NCI-H2227 (cell line): Measurements from ENCODE around the gene TKTL1.
"Not testable (repeated sequence)": the region's sequence is repeated elsewhere in the genome, so short reads cannot be mapped to it uniquely, and the experiment has no call there.

Source experiments
- DNase-seq: peaks from one replicate; lab custom pipeline; 2025; ENCODE audit not compliant: unreplicated experiment; lab: John Stamatoyannopoulos, UW

Gene TKTL1

GRCh38 chrX:154343063-154343462 is 47.5 kb downstream of the TKTL1 start:
- not testable (repeated sequence) for DNase-seq

DNA sequence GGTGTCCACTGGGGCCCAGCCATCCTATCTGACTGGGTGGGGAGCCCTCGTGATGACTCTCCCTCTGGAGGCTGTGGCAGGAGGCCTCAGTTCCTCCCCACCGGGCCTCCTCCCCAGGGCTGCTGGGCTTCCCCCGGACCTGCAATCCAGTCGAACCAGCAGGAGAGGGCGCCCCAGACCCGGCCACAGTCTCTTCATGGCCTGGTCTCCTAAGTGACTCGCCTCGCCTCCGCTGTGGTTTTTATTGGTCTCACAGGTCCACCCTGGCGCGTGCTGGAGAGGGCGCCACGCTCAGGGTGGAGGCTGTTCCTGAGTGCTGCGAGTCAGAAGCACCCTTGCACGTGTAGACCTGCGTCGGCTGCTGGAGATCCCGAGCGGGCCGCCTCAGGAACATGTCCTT is 48.0 kb downstream of the TKTL1 start:
- DNase-seq = not testable (repeated sequence)

GRCh38 chrX:154348114-154348531 is 52.5 kb downstream of the TKTL1 start:
- no peak for DNase-seq

DNA sequence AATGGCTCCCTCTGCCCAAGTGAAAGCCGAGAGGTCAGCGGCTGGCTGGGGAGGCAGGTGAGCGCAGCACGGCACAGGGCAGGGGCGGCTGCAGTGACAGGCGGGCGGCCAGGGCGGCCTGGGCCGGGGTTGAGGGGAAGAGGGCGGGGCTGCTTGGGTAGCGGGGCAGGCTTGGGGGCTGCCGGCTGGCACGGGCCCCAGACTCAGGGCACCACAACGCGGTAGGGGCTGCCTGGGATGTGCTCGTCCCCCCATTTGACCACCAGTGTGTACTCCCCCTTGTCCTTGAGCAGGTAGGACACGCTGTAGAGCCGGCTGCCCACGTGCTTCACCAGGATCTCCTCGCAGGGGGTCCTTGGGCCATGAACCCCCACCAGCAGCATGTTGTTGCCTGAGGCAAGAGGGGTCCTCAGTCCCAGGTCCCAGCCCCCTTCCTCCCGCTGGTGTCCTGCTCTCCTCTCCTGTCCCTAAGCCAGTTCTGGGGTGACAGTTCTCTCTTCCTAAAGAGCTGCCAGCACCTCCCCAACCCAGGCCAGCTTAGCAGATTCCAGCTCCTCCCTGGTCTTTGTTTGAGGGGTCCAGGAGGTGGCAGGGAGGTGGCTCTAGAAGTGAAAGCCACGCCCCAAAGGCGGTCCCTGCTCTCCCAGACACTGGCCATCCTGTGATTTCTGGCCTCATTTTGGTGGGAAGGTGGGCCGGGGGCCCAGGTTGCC is 53.2 kb downstream of the TKTL1 start:
- no peak for DNase-seq

- no peak for DNase-seq
Measured at GRCh38 chrX:154349359-154349935, 53.9 kb downstream of the TKTL1 start.

DNA sequence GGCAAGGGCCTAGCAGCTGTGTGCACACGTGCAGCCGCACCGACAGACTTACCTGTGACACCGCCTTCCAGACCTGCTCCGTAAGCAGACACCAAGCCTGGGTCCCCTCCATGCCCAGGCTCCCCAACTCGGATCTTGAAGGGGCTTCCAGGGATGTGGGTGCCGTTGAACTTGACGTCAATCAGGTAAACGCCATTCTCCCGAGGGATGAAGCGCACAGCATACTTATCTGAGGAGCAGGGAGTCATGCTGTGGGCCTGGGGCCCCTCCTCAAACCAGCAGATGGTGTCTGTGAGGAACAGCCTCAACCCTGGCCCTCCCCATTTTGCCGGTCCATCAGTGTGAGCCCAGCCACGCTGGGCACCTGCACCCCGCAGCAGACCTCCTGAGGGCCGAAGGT is 54.4 kb downstream of the TKTL1 start:
- DNase-seq = no peak

DNA sequence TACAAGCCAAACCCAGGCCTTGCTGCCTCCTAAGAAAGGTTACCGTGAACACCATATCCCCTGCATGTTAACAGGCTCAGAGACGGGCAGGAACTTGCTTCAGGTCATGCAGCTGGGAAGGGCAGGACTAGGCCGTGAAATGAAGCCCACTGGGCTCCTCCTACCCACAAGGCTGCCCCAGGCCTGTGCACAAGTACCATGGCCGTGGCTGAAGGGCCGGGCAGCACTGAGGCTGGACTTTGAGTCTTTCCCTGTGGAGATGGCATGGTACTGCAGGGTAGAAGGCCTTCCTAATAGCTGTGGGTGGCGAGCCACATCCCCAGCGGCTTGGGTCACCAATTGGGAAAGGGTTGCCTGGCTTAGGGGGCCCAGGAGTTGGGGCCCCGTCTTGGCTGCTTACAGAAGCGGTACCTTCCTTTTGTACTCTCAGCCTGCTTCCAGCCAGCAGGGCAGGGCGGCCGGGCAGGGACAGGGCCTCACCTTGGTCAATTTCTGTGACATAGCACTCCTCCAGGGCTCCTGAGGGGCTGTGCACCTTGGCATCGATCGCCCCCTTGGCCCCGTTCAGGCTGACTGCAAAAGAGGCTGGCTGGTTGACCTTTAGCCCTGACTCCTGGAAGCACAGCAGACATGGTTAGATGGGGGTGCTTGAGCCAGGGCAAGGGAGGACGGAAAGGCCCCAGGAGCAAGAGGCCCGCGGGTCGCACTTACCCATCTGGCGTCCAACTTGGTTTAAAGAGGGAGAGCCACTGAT is 55.0 kb downstream of the TKTL1 start:
- DNase-seq = no peak

DNA sequence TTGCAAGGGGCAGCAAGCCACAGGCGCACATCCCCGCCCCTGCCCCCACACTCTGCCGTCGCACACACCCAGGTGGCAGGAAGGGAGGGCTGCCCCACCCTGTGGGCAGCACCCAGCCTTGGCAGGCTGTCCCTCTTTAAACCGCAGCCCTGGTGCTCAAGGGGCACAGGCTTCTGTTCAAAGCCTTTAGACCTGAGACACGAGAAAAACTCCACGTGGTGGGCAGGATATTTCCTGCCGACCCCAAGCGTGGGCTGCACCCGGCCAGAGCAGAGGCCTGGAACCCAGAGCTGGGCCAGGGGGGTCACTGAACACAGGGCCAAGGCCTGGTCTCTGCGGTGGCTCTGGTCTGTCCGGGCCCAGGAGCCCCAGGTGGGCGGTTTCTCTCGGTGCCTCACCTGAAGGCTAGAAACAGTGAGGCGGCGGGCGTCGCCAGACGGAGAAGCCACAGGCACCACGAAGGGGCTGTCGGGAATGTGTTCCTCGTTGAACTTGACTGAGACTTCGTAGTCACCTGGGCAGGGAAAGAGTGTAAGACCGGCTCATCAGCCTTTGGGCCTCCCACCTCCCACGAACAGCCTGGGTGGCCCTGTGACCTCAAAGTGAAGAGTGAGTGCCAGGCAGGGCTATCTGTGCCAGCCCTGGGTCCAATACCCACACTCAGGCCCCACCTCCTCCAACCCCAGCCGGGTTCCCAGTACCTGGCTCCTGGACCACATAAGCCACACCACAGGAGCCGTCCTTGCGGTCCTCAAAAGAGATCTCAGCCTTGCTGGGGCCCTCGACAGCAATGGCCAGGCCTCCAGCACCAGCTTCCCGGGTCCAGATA is 55.8 kb downstream of the TKTL1 start:
- DNase-seq = no peak

- no peak for DNase-seq
Measured at GRCh38 chrX:154352012-154352401, 56.4 kb downstream of the TKTL1 start.

GRCh38 chrX:154352466-154352865 is 56.9 kb downstream of the TKTL1 start:
- DNase-seq = no peak

- no peak for DNase-seq
Measured at GRCh38 chrX:154353172-154353843, 57.7 kb downstream of the TKTL1 start.

DNA sequence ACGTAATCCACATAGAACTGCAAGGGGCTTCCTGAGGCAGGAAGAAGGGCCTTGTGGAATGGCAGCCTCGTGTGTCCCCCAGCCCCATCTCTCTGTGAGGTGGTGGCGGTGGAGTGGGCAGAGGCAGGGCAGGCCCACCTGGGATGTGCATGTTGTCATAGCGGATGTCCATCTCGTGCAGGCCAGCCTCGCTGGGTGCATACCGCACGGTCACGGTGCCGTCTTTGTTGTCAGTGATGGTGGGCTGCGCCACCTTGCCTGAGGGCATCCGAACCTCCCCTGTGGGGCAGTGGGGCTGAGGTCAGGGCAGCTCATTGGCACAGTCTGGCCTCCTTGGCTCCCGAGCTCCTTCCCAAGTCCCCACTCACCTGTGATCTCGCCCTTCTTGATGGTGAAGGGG is 58.4 kb downstream of the TKTL1 start:
- no peak for DNase-seq

- no peak for DNase-seq
Measured at GRCh38 chrX:154354516-154354915, 58.9 kb downstream of the TKTL1 start.

- DNase-seq = no peak
Measured at GRCh38 chrX:154355094-154355775, 59.6 kb downstream of the TKTL1 start.

DNA sequence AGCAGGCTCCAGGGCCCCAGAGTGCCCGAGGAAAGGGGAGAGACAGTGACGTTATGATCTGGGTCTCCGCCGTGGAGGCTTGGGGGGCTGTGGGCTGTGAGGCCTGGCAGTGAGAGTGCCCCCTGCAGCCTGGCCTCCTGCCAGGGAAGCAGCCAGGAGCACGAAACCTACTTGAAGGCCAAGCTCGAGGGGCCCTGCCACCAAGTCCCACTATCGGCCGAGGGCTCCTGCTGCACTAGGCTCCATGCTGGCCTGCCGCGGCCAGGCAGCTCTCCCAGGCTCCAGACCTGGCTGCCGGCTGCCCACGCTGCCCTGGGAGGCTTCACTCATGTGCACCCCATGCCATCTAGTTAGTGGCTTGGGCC is 60.2 kb downstream of the TKTL1 start:
- no peak for DNase-seq

- no peak for DNase-seq
Measured at GRCh38 chrX:154356596-154356995, 61.0 kb downstream of the TKTL1 start.

- DNase-seq = no peak
Measured at GRCh38 chrX:154357205-154357604, 61.6 kb downstream of the TKTL1 start.

- DNase-seq = no peak
Measured at GRCh38 chrX:154358011-154358410, 62.4 kb downstream of the TKTL1 start.

- DNase-seq = no peak
Measured at GRCh38 chrX:154358829-154359228, 63.2 kb downstream of the TKTL1 start.
